GM03348 (cell line): Measurements from ENCODE around the gene PRDM1.

Experiments
- DNase-seq: peaks from one replicate; pipeline ENCODE4 v3.0.0; 2012; ENCODE audit warnings: low spot score

The PRDM1 gene

GRCh38 chr6:106116125-106116832 is 30.1 kb downstream of the PRDM1 start:
- DNase-seq: peak; percentile 16

GRCh38 chr6:106117579-106117978 is 31.4 kb downstream of the PRDM1 start:
- DNase-seq: no peak

- DNase-seq: no peak
Measured at GRCh38 chr6:106118835-106119431, 32.8 kb downstream of the PRDM1 start.

- DNase-seq: no peak
Measured at GRCh38 chr6:106119546-106119945, 33.4 kb downstream of the PRDM1 start.

- no peak for DNase-seq
Measured at GRCh38 chr6:106120006-106120405, 33.9 kb downstream of the PRDM1 start.

- DNase-seq: no peak
Measured at GRCh38 chr6:106120406-106120805, 34.3 kb downstream of the PRDM1 start.

- no peak for DNase-seq
Measured at GRCh38 chr6:106122306-106122918, 36.3 kb downstream of the PRDM1 start.

- DNase-seq: no peak
Measured at GRCh38 chr6:106122938-106123656, 37.0 kb downstream of the PRDM1 start.

- no peak for DNase-seq
Measured at GRCh38 chr6:106124015-106124414, 37.9 kb downstream of the PRDM1 start.

- DNase-seq: no peak
Measured at GRCh38 chr6:106124437-106125430, 38.6 kb downstream of the PRDM1 start.

GRCh38 chr6:106125925-106126435 is 39.8 kb downstream of the PRDM1 start:
- no peak for DNase-seq

GRCh38 chr6:106126482-106126881 is 40.3 kb downstream of the PRDM1 start:
- no peak for DNase-seq

- DNase-seq: peak; percentile 88
Measured at GRCh38 chr6:106128981-106129781, 43.0 kb downstream of the PRDM1 start.

- DNase-seq: no peak
Measured at GRCh38 chr6:106132153-106132698, 46.1 kb downstream of the PRDM1 start.

- DNase-seq: no peak
Measured at GRCh38 chr6:106133040-106133439, 46.9 kb downstream of the PRDM1 start.

GRCh38 chr6:106134087-106134770 is 48.1 kb downstream of the PRDM1 start:
- DNase-seq: no peak

GRCh38 chr6:106134906-106135634 is 48.9 kb downstream of the PRDM1 start:
- peak; percentile 69 for DNase-seq

- DNase-seq: no peak
Measured at GRCh38 chr6:106135911-106136571, 49.9 kb downstream of the PRDM1 start.
